DOHH2 (cell line): ENCODE data around the gene FLNA.

ENCODE experiments used
- EZH2phosphoT487 ChIP-seq: fragments of 200-600 bp; sonication (generic); IDR thresholded peaks from 2 replicates; pipeline ENCODE4 v1.6.1; 2017; ENCODE audit warnings: borderline replicate concordance, mild to moderate bottlenecking, antibody characterized with exemption, low read length, moderate library complexity, mixed read lengths
- TF ChIP-seq, protein P1 (sequence below): fragments of 200-600 bp; sonication (generic); IDR thresholded peaks from one replicate; pipeline ENCODE4 v1.5.1; 2014; ENCODE audit warnings: antibody characterized with exemption, mild to moderate bottlenecking, low read depth, low read length; ENCODE audit not compliant: poor library complexity, severe bottlenecking

DNA sequence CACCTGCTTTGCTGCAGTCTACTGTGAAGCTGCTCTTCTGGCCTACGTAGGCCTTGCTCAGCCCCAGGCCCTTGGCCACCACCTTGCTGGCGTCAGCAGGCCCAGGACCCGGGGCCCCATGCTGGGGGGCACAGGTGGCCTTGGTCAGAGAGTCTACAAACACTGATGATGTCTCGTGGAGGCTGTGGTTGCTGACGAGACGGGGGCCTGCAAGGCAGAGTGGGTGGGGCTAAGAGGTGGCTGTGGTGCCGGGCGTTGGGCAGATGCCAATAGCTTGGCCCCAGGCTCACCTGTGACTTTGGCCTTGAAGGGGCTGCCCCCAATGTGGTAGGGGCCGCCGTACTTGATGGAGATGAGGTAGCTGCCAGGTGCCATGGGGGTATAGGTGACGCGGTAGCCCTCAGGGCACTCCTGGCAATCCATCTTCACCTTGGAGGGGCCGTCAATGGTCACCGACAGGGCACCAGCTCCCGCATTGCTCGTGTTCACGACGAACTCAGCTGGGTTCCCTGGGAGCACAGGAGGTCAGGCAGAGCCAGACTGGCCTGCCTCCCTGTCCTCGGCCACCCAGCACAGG, 25.0 kb downstream of the FLNA start:
- TF ChIP-seq, protein P1, sequence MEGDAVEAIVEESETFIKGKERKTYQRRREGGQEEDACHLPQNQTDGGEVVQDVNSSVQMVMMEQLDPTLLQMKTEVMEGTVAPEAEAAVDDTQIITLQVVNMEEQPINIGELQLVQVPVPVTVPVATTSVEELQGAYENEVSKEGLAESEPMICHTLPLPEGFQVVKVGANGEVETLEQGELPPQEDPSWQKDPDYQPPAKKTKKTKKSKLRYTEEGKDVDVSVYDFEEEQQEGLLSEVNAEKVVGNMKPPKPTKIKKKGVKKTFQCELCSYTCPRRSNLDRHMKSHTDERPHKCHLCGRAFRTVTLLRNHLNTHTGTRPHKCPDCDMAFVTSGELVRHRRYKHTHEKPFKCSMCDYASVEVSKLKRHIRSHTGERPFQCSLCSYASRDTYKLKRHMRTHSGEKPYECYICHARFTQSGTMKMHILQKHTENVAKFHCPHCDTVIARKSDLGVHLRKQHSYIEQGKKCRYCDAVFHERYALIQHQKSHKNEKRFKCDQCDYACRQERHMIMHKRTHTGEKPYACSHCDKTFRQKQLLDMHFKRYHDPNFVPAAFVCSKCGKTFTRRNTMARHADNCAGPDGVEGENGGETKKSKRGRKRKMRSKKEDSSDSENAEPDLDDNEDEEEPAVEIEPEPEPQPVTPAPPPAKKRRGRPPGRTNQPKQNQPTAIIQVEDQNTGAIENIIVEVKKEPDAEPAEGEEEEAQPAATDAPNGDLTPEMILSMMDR: no peak
- no peak for TF ChIP-seq EZH2phosphoT487
